Mucosa of gallbladder (tissue), 1 donor: ENCODE measurements around the gene KRTAP12-4. TPM values are rescaled to one million over a fixed set of nuclear protein-coding genes. Genes with fewer than 3 reads are reported as not detected.
A peak's percentile ranks its signal among the peaks of the same experiment; 100 is the strongest.
"Not testable (repeated sequence)": the region's sequence is repeated elsewhere in the genome, so short reads cannot be mapped to it uniquely, and the experiment has no call there.

Experiments used
- DNase-seq: peaks from one replicate; pipeline ENCODE4 v3.0.0-alpha.2; 2020; ENCODE audit warnings: low spot score
- total RNA-seq: library from RNA; stranded (reverse); gene quantifications from one replicate; pipeline ENCODE4 v1.2.1, GENCODE V29; 2021
- donor health status: DM: no; HTN: no; CAD: no.

KRTAP12-4 gene, protein sequence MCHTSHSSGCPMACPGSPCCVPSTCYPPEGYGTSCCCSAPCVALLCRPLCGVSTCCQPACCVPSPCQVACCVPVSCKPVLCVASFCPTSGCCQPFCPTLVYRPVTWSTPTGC
- total RNA-seq = not detected

DNA sequence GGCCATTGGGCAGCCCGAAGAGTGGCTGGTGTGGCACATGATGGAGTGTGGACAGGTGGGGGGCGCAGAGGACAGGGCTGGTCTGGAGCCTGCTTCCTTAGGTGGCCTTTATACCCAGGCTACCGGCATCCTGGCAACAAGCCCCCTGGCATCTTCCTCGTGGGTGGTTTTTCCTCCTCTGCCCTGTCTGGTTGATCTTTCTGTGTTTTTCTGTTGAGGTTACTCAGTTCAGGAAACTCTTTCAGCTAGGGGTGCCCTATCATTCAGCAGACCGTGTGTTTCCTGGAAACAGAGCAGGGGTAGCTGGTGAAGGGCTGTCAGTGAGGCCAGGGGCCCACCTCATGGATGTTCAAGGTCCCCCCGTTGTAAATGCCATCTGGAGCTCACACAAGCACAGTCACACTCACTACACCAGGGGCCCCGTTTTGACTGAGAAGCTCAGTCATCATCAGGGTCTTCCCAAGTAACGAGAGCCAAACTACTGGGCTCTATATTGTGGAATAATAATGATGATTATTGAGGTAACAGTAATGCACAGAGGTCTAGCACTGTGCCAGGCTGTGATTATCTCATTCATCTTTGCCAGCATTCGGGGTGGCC lies at the start of gene KRTAP12-4:
KRTAP12-4 (minus strand) TSS at position 84 of the 600 bp plus-strand sequence; CDS start at position 39, 45 bp downstream.
- no peak for DNase-seq

DNA sequence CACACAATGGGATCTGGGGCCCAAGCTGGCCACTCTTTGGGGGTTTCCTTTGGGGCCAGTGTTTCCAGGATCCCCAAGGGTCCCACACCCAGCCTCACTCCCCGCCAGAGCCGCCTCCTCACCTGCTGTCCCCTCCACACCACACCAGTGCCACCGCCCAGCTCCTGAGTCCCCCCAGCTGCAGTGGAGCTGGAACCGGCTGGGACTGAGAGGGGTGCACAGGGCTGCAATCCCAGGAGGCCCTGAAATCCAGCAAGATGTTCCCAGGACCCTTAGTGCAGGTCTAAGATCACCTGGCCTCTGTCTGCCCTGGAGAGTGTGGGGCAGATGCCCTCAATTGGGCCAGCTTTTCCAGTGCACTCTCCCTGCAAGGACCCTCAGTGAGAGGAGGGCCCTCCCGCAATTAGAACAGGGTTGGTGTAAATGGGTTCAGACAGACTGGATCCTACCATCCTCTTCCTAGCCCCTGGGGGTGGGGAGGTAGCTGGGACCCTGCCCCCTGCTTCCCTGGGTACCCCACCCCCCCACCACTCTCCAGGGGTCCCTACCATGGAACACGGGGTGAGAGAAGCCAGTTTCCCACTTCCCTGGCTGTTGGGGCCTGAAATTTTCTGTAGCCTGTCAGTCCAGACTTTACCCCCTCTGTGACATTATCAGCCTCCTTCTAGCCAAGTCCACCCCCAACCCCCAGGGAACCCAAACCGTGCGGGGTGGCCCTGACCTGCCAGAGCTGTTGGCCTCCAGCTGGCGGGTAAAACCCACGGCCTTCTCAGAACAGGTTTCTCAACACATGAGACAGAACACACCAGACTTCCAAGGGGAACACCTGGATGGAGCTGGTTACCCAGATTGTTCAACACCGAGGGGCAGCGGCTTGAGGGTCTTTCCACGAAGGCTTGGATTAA lies 49.5 kb upstream of the KRTAP12-4 start:
- no peak for DNase-seq

DNA sequence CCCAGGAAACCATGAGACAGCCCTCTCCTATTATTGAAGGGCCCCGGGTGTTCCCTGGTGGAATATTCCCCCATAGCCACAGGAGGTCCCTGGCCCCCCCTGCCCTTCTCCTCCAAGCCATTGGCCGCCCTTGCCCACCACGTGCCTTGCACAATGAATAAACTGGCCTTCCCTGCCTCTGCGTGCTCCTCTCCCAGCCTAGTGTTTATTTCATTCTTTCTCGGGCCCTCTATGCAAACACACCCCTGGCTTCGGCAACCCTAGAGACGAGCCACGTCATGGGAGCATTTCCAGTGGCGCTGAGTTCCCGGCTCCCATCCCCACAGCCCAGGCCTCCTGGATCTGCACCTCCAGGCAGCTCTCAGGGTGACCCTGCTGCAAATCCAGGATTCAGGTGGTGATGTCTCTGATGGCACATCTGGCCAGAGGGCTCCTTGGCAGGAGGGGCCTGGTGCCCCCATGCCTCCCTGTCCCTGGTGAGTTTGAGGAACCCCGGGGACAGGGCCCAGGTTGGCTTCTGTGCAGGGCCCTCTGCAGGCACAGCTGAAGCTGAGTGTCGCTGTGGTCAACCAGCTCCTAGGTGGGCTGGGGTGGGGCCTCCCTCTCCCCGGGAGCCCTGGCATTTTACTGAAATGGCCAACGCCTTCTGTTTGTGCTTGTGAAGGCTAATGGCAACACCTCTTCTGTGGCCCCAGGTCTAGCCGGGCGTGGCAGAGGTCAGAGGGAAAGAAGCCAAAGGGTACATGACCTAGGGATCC lies 48.7 kb upstream of the KRTAP12-4 start:
- DNase-seq = no peak

DNA sequence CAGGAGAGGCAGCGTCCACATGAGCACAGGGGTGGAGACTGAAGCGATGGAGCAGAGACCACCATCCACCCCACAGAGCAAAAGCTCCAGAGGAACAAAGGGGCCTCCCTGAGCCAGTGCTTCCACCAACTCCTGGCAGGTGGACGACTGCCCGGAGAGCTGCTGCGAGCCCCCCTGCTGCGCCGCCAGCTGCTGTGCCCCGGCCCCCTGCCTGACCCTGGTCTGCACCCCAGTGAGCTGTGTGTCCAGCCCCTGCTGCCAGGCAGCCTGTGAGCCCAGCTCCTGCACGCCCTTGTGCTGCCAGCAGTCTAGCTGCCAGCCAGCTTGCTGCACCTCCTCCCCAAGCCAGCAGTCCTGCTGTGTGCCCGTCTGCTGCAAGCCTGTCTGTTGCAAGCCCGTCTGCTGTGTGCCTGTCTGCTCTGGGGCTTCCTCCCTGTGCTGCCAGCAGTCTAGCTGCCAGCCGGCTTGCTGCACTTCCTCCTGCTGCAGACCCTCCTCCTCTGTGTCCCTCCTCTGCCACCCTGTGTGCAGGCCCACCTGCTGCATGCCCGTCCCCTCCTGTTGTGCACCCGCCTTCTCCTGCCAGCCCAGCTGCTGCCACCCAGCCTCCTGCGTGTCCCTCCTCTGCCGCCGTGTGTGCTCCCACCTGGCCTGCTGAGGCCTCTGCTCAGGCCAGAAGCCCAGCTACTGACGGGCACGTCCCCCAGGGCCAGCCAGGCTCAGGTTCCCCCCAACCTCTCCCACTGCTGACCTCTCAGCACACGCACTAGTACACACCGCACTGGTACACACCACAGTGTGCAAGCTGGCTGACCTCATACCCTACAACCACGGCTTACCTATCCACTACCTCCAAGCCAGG lies 47.9 kb upstream of the KRTAP12-4 start:
- DNase-seq = no peak

DNA sequence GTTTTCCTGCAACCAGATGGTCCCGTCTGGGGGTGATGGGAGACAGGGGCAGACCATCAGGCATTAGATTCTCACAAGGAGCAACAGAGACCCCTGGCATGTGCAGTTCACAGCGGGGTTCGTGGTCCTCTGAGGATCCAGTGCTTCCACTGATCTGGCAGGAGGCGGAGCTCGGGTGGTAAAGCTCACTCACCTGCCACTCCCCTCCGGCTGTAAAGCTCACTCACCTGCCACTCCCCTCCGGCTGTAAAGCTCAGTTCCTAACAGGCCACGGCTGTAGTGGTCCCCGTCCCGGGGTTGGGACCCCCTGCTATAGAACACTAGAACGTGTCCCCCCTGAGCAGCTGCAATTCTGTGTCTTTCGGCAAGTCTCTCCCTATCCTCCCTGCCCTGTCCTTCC lies 47.1 kb upstream of the KRTAP12-4 start:
- DNase-seq = no peak

DNA sequence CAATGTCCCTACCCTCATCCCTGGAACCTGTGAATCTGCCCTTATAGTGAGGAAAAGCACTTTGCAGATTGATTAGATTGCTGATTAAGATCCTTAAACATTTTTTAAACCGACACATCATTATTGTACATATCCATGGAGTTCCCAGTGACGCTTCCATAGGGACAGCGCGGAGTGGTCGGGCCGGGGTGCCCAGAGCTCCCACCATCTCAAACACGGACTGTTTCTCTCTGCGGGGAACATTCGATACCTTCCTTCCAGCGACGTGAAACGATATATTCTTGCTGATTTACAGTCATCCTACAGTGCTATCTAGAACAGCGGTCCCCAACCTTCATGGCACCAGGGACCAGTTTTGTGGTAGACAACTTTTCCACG lies 46.6 kb upstream of the KRTAP12-4 start:
- DNase-seq = no peak

DNA sequence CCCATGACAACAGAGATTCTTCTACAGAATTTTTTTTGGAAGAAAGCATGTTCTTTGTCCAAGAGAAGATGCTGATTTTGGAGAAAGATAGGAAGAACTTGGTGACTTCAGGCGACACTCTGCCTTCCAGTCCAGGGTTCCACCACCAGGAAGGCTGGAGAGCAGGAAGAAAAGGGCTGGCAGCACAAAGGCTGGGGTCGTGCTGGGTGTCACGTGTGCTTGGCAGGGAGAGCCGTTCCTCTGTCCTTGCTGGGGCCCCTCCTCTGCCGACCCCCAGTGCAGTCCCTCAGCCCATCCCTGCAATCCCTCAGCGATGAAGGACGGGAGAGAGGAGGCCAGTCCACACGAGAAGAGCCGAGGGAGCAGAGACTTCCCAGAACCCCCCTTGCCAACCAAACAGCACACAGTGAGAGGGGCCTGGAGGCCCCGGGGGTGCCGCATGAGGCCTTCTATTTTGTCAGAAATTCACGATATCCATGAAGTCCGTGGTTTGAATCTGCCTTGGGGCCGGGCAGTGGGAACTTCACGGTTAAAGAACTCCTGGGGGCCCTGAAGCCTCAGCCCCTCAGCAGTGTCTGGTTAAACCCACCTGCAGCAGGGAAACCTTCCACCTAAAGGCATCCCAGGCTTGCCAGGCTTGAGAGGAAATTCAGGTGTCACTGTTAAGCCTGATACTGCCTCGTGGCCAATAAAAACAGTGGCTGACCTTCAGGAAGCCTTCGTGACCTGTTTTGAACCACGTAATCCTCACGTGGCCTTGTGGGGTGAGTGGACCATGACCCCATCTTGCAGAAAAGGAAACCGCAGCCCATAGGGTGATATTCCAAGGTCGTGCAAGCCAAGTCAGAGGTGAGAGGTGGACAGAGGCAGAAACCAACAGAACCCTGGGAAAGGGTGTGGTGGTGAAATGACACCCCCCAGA lies 45.9 kb upstream of the KRTAP12-4 start:
- no peak for DNase-seq

DNA sequence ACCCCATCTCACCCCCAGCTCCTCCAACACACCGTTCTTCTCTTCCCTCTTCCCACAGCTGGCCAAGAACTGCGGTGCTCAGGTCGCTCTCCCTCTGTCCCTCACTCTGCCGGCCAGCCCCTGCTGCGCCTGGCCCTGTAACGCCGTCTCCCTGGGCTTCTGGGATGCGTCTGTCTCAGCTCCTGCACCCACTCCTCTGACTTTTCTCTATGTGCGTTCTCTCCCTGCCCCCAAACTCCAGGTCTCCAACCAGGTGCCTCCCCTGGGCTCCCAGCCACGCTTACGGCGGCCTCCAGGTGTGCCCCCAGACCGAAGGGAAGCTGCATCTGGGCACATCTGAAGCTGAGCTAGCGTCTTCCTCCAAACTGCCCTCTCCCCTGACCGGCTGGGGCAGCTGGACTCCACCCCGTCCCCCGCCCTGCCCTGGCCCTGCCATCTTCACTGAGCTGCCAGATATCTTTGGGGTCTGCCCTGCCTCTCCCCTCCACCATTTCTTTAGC lies 45.1 kb upstream of the KRTAP12-4 start:
- no peak for DNase-seq

DNA sequence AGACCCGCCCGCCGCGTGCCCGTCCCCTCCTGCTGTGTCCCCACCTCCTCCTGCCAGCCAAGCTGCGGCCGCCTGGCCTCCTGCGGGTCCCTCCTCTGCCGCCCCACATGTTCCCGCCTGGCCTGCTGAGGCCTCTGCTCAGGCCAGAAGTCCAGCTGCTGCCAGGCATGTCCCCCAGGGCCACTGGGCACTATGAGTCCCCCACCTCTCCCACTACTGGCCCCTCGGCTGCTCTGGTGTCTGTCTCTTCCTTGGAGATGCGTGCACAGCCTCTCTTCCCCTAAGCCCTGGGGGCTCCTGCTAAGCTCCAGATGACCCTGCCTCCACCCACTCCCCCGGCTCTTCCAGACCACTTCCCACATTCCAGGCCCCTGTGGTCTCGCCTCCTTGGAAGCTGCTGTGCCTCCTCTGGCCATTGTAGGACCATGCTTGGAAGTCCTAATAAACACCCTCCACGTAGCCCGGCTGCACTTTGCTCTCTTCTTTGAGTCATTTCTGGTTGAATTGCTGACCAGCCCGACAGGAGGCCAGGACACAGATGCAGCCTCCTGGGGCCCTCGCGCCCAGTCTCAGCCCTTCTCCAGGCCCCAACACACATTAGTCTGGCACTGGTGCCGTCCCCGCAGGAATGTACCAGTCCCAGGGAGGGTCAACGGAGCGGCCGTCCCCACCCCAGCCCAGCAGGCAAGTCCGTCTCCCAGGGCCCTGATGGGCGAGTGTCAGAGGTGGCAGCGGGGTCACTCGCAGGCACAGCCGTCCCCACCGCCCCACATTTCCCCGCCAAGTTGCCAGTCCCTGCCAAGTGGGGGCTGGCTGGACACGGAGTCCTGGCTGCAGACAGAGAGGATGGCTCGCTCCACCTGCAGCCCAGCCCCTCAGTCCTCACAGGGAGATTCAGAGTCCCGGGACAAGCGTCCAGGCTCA lies 43.6 kb upstream of the KRTAP12-4 start:
- DNase-seq = peak; percentile 7

DNA sequence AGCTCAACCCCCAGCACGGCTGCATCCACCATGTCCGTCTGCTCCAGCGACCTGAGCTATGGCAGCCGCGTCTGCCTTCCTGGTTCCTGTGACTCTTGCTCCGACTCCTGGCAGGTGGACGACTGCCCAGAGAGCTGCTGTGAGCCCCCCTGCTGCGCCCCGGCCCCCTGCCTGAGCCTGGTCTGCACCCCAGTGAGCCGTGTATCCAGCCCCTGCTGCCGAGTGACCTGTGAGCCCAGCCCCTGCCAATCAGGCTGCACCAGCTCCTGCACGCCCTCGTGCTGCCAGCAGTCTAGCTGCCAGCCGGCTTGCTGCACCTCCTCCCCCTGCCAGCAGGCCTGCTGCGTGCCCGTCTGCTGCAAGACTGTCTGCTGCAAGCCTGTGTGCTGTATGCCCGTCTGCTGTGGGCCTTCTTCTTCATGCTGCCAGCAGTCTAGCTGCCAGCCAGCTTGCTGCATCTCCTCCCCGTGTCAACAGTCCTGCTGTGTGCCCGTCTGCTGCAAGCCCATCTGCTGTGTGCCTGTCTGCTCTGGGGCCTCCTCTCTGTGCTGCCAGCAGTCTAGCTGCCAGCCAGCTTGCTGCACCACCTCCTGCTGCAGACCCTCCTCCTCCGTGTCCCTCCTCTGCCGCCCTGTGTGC lies 42.8 kb upstream of the KRTAP12-4 start, which contains the start of gene KRTAP10-12:
KRTAP10-12 (plus strand) TSS at position 1 of the 639 bp plus-strand sequence; CDS start at position 31, 30 bp downstream.
- not testable (repeated sequence) for DNase-seq

DNA sequence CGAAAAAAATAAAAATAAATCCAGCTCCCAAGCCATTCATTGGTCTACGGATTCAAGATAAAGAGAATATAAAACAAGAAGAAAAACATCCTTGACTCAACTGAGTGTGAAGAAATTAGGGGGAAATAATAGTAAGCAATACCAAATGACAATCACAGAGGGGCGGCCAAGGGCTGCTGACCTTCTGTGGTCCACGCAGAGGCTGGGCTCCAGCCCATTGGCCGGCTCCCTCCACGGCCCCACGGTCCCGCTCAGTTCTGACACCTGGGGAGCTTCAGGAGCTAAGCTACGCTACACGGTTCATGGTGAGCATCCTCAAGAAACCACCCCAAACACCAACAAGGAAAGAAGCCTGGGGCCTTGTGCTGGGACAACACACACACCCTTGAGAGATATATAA lies 42.1 kb upstream of the KRTAP12-4 start:
- DNase-seq = no peak

DNA sequence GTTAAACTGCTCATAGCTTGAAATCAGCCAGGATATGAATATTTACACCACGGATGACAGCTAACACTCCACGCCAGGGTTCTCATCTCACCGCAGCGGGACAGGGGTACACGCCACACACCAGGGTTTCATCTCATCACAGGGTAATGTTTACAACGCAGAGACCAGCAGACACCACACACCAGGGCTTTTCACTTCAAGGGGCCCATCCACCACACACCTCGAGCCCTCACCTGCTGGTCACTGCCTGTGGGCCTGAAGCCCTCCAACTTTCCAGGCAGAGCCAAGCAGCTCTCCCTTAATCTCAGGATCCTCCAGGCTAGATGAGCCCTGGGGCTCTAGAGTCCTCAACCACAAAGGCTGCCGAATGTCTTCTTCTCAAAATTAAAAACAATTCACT lies 41.2 kb upstream of the KRTAP12-4 start:
- DNase-seq = peak; percentile 4

DNA sequence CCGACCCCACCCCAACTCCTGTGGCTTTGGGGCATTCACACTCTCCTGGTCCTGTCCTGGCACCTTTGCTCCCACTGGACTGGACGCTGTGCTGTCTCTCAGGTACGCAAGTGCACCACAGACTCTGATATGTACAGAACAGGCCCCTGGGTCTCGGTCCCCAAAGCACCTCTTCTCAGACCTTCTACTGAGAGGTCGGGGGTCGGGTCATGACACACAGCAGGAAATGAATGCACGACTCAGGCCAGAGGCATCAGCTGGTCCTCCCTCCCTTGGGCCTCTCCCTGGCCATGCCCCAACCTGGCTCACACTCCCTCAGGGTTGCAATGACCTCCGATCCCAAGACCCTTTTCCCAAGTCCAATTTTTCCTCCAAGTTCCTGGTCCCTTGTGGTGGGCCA lies 40.7 kb upstream of the KRTAP12-4 start:
- no peak for DNase-seq

DNA sequence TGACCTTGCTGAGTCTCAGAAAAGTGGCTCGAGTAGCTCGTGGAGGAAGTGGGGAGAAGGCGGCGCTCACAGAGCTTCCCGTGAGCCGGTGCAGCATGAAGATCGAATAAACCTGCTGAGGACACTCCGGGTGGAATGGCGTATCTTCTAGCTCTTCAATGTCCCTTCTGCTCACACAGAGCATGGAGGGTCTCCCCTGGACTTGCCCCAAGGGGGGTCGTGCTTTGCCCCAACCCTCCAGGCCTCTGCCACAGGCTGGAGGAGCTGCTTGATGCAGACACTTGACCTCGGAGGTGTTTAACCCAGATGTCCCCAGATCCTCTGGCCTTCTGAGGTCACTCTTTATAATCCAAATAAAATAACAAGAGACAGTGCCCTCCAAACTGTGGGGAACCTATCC lies 40.3 kb upstream of the KRTAP12-4 start:
- DNase-seq = no peak

DNA sequence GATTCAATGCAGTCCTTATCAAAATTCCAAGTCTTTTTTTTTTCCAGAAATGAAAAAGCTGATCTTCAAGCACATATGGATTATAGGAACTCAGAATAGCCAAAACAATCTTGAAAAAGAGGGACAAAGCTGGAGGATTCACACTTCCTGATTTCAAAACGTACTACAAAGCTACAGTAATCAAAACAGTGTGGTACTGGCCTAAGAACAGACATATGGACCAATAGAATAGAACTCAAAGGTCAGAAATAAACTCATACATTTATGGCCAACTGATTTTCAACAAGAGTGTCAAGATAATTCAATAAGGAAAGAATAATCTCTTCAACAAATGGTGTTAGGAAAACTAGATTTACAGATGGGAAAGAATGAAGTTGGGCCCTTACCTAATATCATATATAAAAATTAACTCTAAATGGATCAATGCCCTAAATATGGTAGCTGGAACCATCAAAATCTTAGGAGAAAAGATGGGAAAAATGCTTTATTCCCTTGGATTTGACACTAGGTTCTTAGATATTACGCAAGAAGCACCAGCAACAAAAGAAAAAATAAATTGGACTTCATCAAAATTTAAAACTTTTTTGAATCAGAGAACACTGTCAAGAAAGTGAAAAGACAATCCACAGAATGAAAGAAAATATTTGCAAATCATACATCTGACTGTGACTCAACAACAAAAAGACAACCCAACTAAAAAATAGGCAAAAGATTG lies 38.5 kb upstream of the KRTAP12-4 start:
- no peak for DNase-seq

DNA sequence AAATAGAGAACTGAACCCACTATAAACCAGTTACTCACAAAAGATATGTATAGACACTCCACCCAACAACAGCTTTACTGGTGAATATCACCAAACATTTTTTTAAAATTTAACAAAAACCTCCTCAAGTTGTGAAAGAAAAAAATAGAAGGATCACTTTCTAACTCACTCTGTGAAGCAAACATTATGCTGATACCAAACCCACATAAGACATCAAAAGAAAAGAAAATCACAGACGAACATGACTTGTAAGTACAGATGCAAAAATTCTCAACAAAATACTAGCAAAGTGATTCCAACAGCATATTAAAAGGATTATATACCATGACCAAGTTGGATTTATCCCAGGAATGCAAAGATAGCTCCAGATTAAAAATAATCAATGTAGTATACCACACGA lies 37.2 kb upstream of the KRTAP12-4 start:
- no peak for DNase-seq

DNA sequence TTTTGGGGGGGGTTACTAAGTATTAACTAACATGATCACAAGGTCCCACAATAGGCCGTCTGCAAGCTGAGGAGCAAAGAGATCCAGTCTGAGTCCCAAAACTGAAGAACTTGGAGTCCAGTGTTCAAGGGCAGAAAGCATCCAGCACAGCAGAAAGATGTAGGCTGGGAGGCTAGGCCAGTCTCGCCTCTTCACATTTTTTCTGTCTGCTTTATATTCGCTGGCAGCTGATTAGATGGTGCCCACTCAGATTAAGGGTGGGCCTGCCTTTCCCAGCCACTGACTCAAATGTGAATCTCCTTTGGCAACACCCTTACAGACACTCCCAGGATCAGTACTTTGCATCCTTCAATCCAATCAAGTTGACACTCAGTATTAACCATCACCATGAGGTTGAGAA lies 35.3 kb upstream of the KRTAP12-4 start:
- DNase-seq = not testable (repeated sequence)

DNA sequence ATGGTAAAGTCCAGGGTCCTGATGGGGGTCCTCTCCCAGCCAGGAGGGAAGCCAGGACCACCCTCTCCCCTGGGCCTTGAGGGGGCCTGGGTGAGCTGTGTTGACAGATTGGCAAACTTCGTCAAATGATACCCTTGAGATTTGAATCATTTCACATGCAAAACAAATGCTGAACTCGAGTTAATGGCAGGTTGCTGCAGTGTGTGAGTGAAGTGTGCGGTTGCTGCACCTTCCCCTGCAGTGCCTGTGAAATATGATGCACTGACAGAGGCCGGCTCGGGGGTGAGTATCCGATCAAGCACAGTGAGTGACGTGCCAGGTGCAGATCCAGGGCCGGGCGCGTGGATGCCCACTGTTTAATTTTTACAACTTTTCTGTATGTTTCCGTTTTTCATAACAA lies 33.2 kb upstream of the KRTAP12-4 start:
- DNase-seq = peak; percentile 6
